HG03342 (cell line): Measurements from ENCODE around the gene UVSSA.
A peak's percentile ranks its signal among the peaks of the same experiment; 100 is the strongest.

Experiments used
- ATAC-seq: cut with Tn5 transposase; IDR thresholded peaks from one replicate; pipeline ENCODE4 v1.9.1; 2021; ENCODE audit warnings: mild to moderate bottlenecking, moderate library complexity; ENCODE audit not compliant: unreplicated experiment

Gene UVSSA

GRCh38 chr4:1346781-1347409 is at the start of gene UVSSA:
TSS of gene UVSSA (plus strand) at chr4:1347208. CDS start at chr4:1348092, 884 bp downstream.
- peak; percentile 93 for ATAC-seq

GRCh38 chr4:1297456-1298325 is 49.3 kb upstream of the UVSSA start:
- no peak for ATAC-seq

- no peak for ATAC-seq
Observed at GRCh38 chr4:1298461-1298860, 48.5 kb upstream of the UVSSA start.

- ATAC-seq = no peak
Observed at GRCh38 chr4:1299301-1299860, 47.6 kb upstream of the UVSSA start.

GRCh38 chr4:1300466-1301455 is 46.2 kb upstream of the UVSSA start:
- no peak for ATAC-seq

GRCh38 chr4:1302159-1302558 is 44.8 kb upstream of the UVSSA start:
- ATAC-seq = no peak

- no peak for ATAC-seq
Observed at GRCh38 chr4:1305261-1305711, 41.7 kb upstream of the UVSSA start.

GRCh38 chr4:1305781-1306455 is 41.1 kb upstream of the UVSSA start:
- no peak for ATAC-seq

- no peak for ATAC-seq
Observed at GRCh38 chr4:1307951-1308735, 38.9 kb upstream of the UVSSA start.

- ATAC-seq = peak; percentile 77
Observed at GRCh38 chr4:1309261-1310010, 37.6 kb upstream of the UVSSA start.

- ATAC-seq = no peak
Observed at GRCh38 chr4:1310031-1310795, 36.8 kb upstream of the UVSSA start.

- no peak for ATAC-seq
Observed at GRCh38 chr4:1310796-1311631, 36.0 kb upstream of the UVSSA start.

- no peak for ATAC-seq
Observed at GRCh38 chr4:1312821-1313640, 34.0 kb upstream of the UVSSA start.

GRCh38 chr4:1315306-1315705 is 31.7 kb upstream of the UVSSA start:
- ATAC-seq = no peak

- no peak for ATAC-seq
Observed at GRCh38 chr4:1315836-1316536, 31.0 kb upstream of the UVSSA start.
